Keratinocyte (primary cell): ENCODE data around the gene UBE2I. TPM values are rescaled to one million over a fixed set of nuclear protein-coding genes. Genes with fewer than 3 reads are reported as not detected.

Source experiments
- DNase-seq: peaks from one replicate; pipeline ENCODE4 v3.0.0-alpha.2; 2011; ENCODE audit warnings: low read depth, missing footprints, low spot score
- FAIRE-seq: peaks from 2 replicates; lab custom pipeline; 2011; peaks lifted over from hg19 to GRCh38; lab: Jason Lieb, UNC
- H2AFZ ChIP-seq: 2 replicates; pipeline ENCODE4 v1.6.0; 2012; ENCODE audit warnings: low read length, control low read depth, inconsistent platforms; ENCODE audit not compliant: control insufficient read depth
- H3K27ac ChIP-seq: 2 replicates; pipeline ENCODE4 v1.5.1; 2011; ENCODE audit warnings: low read length; ENCODE audit not compliant: control insufficient read depth, insufficient read depth
- H3K27me3 ChIP-seq: 3 replicates; pipeline ENCODE4 v1.6.0; 2011; ENCODE audit warnings: low read length; ENCODE audit not compliant: control insufficient read depth, insufficient read depth; ENCODE audit errors: extremely low read depth
- H3K36me3 ChIP-seq, 2 experiments: 2 replicates in 1 of 2; 3 replicates in 1 of 2; pipeline ENCODE4 v1.5.1; 2011; ENCODE audit warnings: low read length in 2 of 2, mild to moderate bottlenecking in 1 of 2; ENCODE audit not compliant: control insufficient read depth in 2 of 2, insufficient read depth in 2 of 2; ENCODE audit errors: extremely low read depth in 1 of 2
- H3K4me1 ChIP-seq: 3 replicates; pipeline ENCODE4 v1.5.1; 2011; ENCODE audit warnings: low read length; ENCODE audit not compliant: control insufficient read depth, insufficient read depth; ENCODE audit errors: extremely low read depth
- H3K4me2 ChIP-seq: 3 replicates; pipeline ENCODE4 v1.6.0; 2011; ENCODE audit warnings: low read depth, low read length; ENCODE audit not compliant: control insufficient read depth, insufficient read depth; ENCODE audit errors: extremely low read depth
- H3K4me3 ChIP-seq, 3 experiments: fragments of 200-600 bp in 1 of 3; sonication (generic) in 1 of 3; 2 replicates in 2 of 3; 3 replicates in 1 of 3; pipeline ENCODE4 v1.5.1; 2011 to 2016; ENCODE audit warnings: low read length in 3 of 3, mild to moderate bottlenecking in 3 of 3, control low read depth in 2 of 3, inconsistent platforms in 1 of 3, low read depth in 1 of 3, mixed read lengths in 1 of 3, mixed run types in 1 of 3, moderate library complexity in 1 of 3; ENCODE audit not compliant: control insufficient read depth in 2 of 3, insufficient read depth in 2 of 3; ENCODE audit errors: extremely low read depth in 1 of 3
- H3K79me2 ChIP-seq: 2 replicates; pipeline ENCODE4 v1.6.0; 2012; ENCODE audit warnings: low read length; ENCODE audit not compliant: control insufficient read depth, insufficient read depth
- H3K9ac ChIP-seq: 3 replicates; pipeline ENCODE4 v1.6.0; 2011; ENCODE audit warnings: low read length; ENCODE audit not compliant: control insufficient read depth, insufficient read depth; ENCODE audit errors: extremely low read depth
- H3K9me1 ChIP-seq: 3 replicates; pipeline ENCODE4 v1.6.0; 2011; ENCODE audit warnings: low read length; ENCODE audit not compliant: control insufficient read depth, insufficient read depth; ENCODE audit errors: extremely low read depth
- H3K9me3 ChIP-seq: 2 replicates; pipeline ENCODE4 v1.5.1; 2012; ENCODE audit warnings: low read depth, low read length; ENCODE audit not compliant: control insufficient read depth
- H4K20me1 ChIP-seq: 3 replicates; pipeline ENCODE4 v1.6.0; 2011; ENCODE audit warnings: low read length; ENCODE audit not compliant: control insufficient read depth, insufficient read depth; ENCODE audit errors: extremely low read depth
- EZH2 ChIP-seq: IDR thresholded peaks from one replicate; pipeline ENCODE4 v1.6.1; 2012; ENCODE audit warnings: inconsistent platforms, mild to moderate bottlenecking, low read length, moderate library complexity
- dilution Hi-C: fragments of 300-500 bp; cut with MboI; formaldehyde crosslinking; loops from one replicate; pipeline ENCODE4 v1.7.0; 2020; ENCODE audit warnings: low sequenced_read_pairs; ENCODE audit not compliant: extremely low pct_ligation_motif_present
- polyA plus RNA-seq, 5 experiments: library from polyadenylated mRNA; depleted of rRNA in 3 of 5; stranded (reverse) in 3 of 5; stranded (forward) in 1 of 5; unstranded in 1 of 5; fragments of >200 nt; gene quantifications; 1 replicate in 1 of 5; 2 replicates in 3 of 5; 3 replicates in 1 of 5; pipeline versions ENCODE4 v1.2.1 to v1.2.3, GENCODE V29; 2011 to 2012; ENCODE audit warnings: missing spikeins in 2 of 5, low read depth in 1 of 5, low replicate concordance in 1 of 5
- TF ChIP-seq, protein P1 (sequence below), 3 experiments: IDR thresholded peaks in 1 of 3; conservative IDR thresholded peaks in 1 of 3; optimal IDR thresholded peaks in 1 of 3; 2 replicates in 2 of 3; 3 replicates in 1 of 3; pipeline versions ENCODE3 to v1.5.1; 2011; ENCODE audit warnings: low read length in 3 of 3, mild to moderate bottlenecking in 3 of 3, moderate library complexity in 2 of 3, control low read depth in 1 of 3, inconsistent platforms in 1 of 3; ENCODE audit not compliant: insufficient read depth in 2 of 3; ENCODE audit errors: extremely low read depth in 1 of 3

Gene UBE2I
- polyA plus RNA-seq, 1 donor (not counting 4 experiments of a cell fraction or from before 2014, with no cell fraction given): 157 TPM

DNA sequence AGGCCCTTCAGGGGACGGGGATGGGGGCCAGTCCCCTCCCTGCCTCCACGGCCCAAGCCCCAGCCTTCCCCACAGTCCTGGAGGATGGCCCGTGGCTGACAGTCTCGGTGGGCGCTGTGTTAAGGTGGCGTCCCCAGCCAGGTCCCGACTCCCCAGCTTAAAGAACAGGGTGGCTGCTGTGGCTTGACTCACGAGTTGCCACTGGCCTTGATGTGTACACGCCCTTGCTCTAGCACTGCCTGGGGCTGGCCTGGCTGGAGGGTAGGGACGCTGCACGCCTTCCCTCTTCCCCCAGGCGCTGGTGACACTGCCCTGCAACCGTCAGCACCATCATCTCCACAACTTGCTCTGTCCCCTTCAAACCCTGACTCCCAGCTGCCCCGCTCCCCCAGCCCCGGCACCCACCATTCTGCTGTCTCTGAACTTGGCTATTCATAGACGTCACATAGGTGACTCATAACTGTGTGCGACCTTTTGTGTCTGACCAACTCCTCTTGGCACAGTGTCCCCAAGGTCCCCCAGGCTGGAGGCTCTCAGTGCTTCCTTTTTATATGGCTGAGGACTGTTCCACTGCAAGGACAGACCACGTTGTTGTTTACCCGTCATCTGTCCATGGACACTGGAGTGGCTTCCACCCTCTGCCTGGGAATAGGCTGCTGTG, 48.6 kb downstream of the UBE2I start:
- peaks cover 3% of the 10 kb centered on the region for H3K4me1 ChIP-seq
- dilution Hi-C loops: no loop called here
- H3K4me2 ChIP-seq: no peak overlapping the region
- FAIRE-seq: no peak
- H3K27me3 ChIP-seq: no peaks in the 10 kb centered on the region
- no peak overlapping the region for H3K4me3 ChIP-seq
- TF ChIP-seq EZH2: no peak
- TF ChIP-seq, protein P1, sequence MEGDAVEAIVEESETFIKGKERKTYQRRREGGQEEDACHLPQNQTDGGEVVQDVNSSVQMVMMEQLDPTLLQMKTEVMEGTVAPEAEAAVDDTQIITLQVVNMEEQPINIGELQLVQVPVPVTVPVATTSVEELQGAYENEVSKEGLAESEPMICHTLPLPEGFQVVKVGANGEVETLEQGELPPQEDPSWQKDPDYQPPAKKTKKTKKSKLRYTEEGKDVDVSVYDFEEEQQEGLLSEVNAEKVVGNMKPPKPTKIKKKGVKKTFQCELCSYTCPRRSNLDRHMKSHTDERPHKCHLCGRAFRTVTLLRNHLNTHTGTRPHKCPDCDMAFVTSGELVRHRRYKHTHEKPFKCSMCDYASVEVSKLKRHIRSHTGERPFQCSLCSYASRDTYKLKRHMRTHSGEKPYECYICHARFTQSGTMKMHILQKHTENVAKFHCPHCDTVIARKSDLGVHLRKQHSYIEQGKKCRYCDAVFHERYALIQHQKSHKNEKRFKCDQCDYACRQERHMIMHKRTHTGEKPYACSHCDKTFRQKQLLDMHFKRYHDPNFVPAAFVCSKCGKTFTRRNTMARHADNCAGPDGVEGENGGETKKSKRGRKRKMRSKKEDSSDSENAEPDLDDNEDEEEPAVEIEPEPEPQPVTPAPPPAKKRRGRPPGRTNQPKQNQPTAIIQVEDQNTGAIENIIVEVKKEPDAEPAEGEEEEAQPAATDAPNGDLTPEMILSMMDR (optimal IDR thresholded peaks at IDR 0.05 in 1 of 3, IDR thresholded peaks at IDR 0.05 in 1 of 3, conservative IDR thresholded peaks at IDR 0.05 in 1 of 3; ENCODE audit: extremely low read depth in 1 of 3, insufficient read depth in 2 of 3, low read length in 3 of 3): no peak
- peaks cover 51% of the 10 kb centered on the region for H3K79me2 ChIP-seq
- H3K27ac ChIP-seq: no peak overlapping the region
- no peak overlapping the region for H3K9ac ChIP-seq
- no peaks in the 10 kb centered on the region for H4K20me1 ChIP-seq
- no peak overlapping the region for H2AFZ ChIP-seq
- peaks cover 9 to 10% of the 10 kb centered on the region in 2 experiments for H3K36me3 ChIP-seq
- H3K9me3 ChIP-seq: no peaks in the 10 kb centered on the region
- H3K9me1 ChIP-seq: peaks cover 4% of the 10 kb centered on the region
- DNase-seq: no peak

DNA sequence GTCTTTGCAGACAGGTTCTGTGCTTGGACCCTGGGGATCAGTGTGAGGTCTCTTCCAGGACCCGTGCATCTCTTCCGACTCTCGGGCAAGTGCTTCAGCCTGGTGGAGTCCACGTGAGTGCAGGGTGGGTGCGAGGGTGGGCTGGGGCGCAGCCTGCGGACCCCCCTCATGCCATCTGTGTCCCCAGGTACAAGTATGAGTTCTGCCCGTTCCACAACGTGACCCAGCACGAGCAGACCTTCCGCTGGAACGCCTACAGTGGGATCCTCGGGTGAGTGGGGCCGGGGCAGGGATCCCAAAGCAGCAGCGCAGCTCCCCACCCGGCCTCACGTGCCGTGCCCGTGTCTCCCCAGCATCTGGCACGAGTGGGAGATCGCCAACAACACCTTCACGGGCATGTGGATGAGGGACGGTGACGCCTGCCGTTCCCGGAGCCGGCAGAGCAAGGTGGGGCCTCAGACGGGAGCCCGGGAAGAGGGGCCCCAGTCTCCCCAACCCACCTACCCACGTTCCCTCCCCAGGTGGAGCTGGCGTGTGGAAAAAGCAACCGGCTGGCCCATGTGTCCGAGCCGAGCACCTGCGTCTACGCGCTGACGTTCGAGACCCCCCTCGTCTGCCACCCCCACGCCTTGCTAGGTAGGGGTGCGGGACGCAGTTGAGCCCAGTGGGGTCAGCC, 52.4 kb downstream of the UBE2I start:
- Histone ChIP-seq H4K20me1 (no peaks in the 10 kb centered on the region), H3K9me3 (no peaks in the 10 kb centered on the region), H3K79me2 (peaks cover 16% of the 10 kb centered on the region), H3K4me1 (no peaks in the 10 kb centered on the region), H3K9ac (no peak overlapping the region), H3K27me3 (no peaks in the 10 kb centered on the region), H3K9me1 (no peaks in the 10 kb centered on the region), H3K4me3 (no peak overlapping the region), H3K4me2 (no peak overlapping the region), H3K36me3 (peaks cover 12 to 22% of the 10 kb centered on the region in 2 experiments), H2AFZ (no peak overlapping the region), H3K27ac (no peak overlapping the region)
- DNase-seq: no peak
- no peak for FAIRE-seq
- TF ChIP-seq, protein P1 (optimal IDR thresholded peaks at IDR 0.05 in 1 of 3, IDR thresholded peaks at IDR 0.05 in 1 of 3, conservative IDR thresholded peaks at IDR 0.05 in 1 of 3; ENCODE audit: extremely low read depth in 1 of 3, insufficient read depth in 2 of 3, low read length in 3 of 3): no peak
- no peak for TF ChIP-seq EZH2
- dilution Hi-C loops: no loop called here
